ENCODE data around the gene RNF11. TPM values are rescaled to one million over a fixed set of nuclear protein-coding genes. Genes with fewer than 3 reads are reported as not detected.

RNF11 gene
- total RNA-seq, 4 donors from 2014 or later, result 70.6 to 110 (median 82.8) TPM

GRCh38 chr1:51272916-51273315 is 36.8 kb downstream of the RNF11 start:
- H3K36me3 ChIP-seq, result peaks cover 0 to 65% (median 0%) of the 10 kb centered on the region in 3 donors
- H3K9me3 ChIP-seq, result no peaks in the 10 kb centered on the region
- intact Hi-C loops (cut with DNase I), result no loop called here
- no peaks in the 10 kb centered on the region for H3K27me3 ChIP-seq
- TF ChIP-seq CTCF (IDR thresholded peaks at IDR 0.05) (no peak), POLR2A (IDR thresholded peaks at IDR 0.05) (no peak)
- H3K27ac ChIP-seq, result no peak overlapping the region
- DNase-seq, result no peak
- H3K4me3 ChIP-seq, result no peak overlapping the region
- peaks cover 0 to 17% (median 4%) of the 10 kb centered on the region in 3 donors for H3K4me1 ChIP-seq

GRCh38 chr1:51274676-51275075 is 38.6 kb downstream of the RNF11 start:
- H3K27ac ChIP-seq, result no peak overlapping the region
- peaks cover 0 to 68% (median 0%) of the 10 kb centered on the region in 3 donors for H3K36me3 ChIP-seq
- H3K27me3 ChIP-seq, result no peaks in the 10 kb centered on the region
- H3K9me3 ChIP-seq, result no peaks in the 10 kb centered on the region
- 91 to 98% methylated on average over 6 of the region's 6 CpGs for WGBS, 2 donors
- H3K4me3 ChIP-seq, result no peak overlapping the region
- H3K4me1 ChIP-seq, result peaks cover 0 to 7% (median 0%) of the 10 kb centered on the region in 3 donors
- TF ChIP-seq CTCF (IDR thresholded peaks at IDR 0.05) (no peak), POLR2A (IDR thresholded peaks at IDR 0.05) (no peak)
- no peak for DNase-seq
- intact Hi-C loops (cut with DNase I), result no loop called here

- TF ChIP-seq POLR2A (IDR thresholded peaks at IDR 0.05) (no peak), CTCF (IDR thresholded peaks at IDR 0.05) (no peak)
- H3K36me3 ChIP-seq, result peaks cover 0 to 56% (median 0%) of the 10 kb centered on the region in 3 donors
- no peak overlapping the region for H3K4me3 ChIP-seq
- no peaks in the 10 kb centered on the region for H3K9me3 ChIP-seq
- no peaks in the 10 kb centered on the region for H3K27me3 ChIP-seq
- intact Hi-C loops (cut with DNase I), result no loop called here
- no peak for DNase-seq
- H3K27ac ChIP-seq, result no peak overlapping the region
- peaks cover 0 to 14% (median 0%) of the 10 kb centered on the region in 3 donors for H3K4me1 ChIP-seq
- 70 to 74% methylated on average over 7 of the region's 7 CpGs for WGBS, 2 donors
Measured at GRCh38 chr1:51276286-51276685, 40.2 kb downstream of the RNF11 start.

- DNase-seq, result no peak
- TF ChIP-seq POLR2A (IDR thresholded peaks at IDR 0.05) (no peak), CTCF (IDR thresholded peaks at IDR 0.05) (no peak)
- Histone ChIP-seq H3K36me3 (peaks cover 0 to 25% (median 0%) of the 10 kb centered on the region in 3 donors), H3K27ac (no peak overlapping the region), H3K4me3 (no peak overlapping the region), H3K9me3 (no peaks in the 10 kb centered on the region), H3K4me1 (peaks cover 0 to 14% (median 0%) of the 10 kb centered on the region in 3 donors), H3K27me3 (no peaks in the 10 kb centered on the region)
- WGBS, 2 donors, result 33 to 40% methylated on average over 4 of the region's 4 CpGs
- intact Hi-C loops (cut with DNase I), result no loop called here
Measured at GRCh38 chr1:51280321-51280978, 44.4 kb downstream of the RNF11 start.

GRCh38 chr1:51281807-51282206 is 45.7 kb downstream of the RNF11 start:
- H3K4me3 ChIP-seq, result no peak overlapping the region
- H3K4me1 ChIP-seq, result peaks cover 0 to 14% (median 0%) of the 10 kb centered on the region in 3 donors
- H3K27ac ChIP-seq, result no peak overlapping the region
- TF ChIP-seq POLR2A (IDR thresholded peaks at IDR 0.05) (no peak), CTCF (IDR thresholded peaks at IDR 0.05) (no peak)
- WGBS, 2 donors, result 86 to 92% methylated on average over 5 of the region's 5 CpGs
- no peaks in the 10 kb centered on the region for H3K27me3 ChIP-seq
- no peak for DNase-seq
- H3K9me3 ChIP-seq, result no peaks in the 10 kb centered on the region
- intact Hi-C loops (cut with DNase I), result no loop called here
- peaks cover 0 to 20% (median 0%) of the 10 kb centered on the region in 3 donors for H3K36me3 ChIP-seq

Data from esophagus squamous epithelium (tissue), 5 donors.